ENCODE results near the gene ACLY. TPM values are rescaled to one million over a fixed set of nuclear protein-coding genes. Genes with fewer than 3 reads are reported as not detected.
"Not testable (repeated sequence)": the region's sequence is repeated elsewhere in the genome, so short reads cannot be mapped to it uniquely, and the experiment has no call there.

The ACLY gene
- total RNA-seq, 1 donor from 2014 or later: 422 TPM

GRCh38 chr17:41860254-41860931 is 58.4 kb downstream of the ACLY start:
- no peak for TF ChIP-seq CTCF (conservative IDR thresholded peaks at IDR 0.05)
- Mint-ChIP-seq H3K4me1 (peaks cover 16% of the 10 kb centered on the region), H3K9me3 (no peaks in the 10 kb centered on the region), H3K36me3 (ENCODE audit: low read depth) (no peaks in the 10 kb centered on the region), H3K27me3 (ENCODE audit: low read depth) (no peaks in the 10 kb centered on the region), H3K27ac (ENCODE audit: unreplicated experiment) (peak overlapping the region; percentile 21), H3K4me3 (peak overlapping the region; percentile 4)
- DNase-seq (ENCODE audit: low read depth, low spot score): no peak

DNA sequence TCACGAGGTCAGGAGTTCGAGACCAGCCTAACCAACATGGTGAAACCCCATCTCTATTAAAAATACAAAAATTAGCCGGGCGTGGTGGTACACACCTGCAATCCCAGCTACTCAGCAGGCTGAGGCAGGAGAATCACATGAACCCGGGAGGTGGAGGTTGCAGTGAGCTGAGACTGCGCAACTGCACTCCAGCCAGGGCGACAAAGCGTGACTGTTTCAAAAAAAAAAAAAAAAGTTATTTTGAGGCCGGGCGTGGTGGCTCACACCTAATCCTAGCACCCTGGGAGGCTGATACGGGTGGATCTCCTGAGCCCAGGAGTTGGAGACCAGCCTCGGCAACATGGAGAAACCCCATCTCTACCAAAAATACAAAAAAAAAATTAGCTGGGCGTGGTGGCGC is 67.4 kb downstream of the ACLY start:
- H3K27me3 Mint-ChIP-seq (ENCODE audit: low read depth); H3K9me3 Mint-ChIP-seq: not testable (repeated sequence)

DNA sequence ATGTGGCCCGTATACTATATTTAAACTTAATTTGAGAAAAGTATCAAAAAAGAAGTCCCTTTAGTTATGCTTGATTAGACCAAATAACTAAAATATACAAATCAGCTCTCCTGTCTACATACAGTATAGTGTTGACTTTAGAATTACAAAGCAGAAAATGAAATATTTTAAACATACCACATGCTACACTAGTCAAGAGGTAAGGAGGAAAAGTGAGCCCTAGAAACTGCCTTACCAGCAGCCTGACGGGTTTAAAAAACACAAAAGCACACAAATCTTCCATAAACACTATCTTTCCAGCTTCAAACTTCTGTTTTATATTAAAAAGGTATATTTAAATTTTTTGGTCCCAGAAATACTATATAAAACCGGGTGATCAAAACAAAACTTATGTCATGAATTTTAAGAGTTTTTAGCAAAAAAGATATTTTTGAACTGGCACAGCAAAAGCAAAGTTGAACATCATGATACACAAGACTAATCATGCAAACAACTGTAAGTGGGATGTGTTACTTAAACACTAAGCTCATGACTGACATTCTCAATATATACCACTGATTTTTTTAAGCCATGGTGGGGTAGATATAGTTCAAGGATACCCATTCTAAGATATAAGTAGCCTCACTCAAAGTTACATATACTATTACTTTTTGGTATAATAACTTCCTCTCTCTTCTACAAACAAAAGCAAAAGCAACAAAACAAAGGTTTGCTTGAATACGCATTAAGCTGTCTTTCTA is 69.3 kb downstream of the ACLY start:
- no peaks in the 10 kb centered on the region for H3K36me3 Mint-ChIP-seq (ENCODE audit: low read depth)
- no peaks in the 10 kb centered on the region for H3K27me3 Mint-ChIP-seq (ENCODE audit: low read depth)

More for the DNA sequence above, 67.4 kb downstream of the ACLY start:
- H3K27ac Mint-ChIP-seq (ENCODE audit: unreplicated experiment); H3K4me3 Mint-ChIP-seq; H3K4me1 Mint-ChIP-seq; DNase-seq (ENCODE audit: low read depth, low spot score); H3K36me3 Mint-ChIP-seq (ENCODE audit: low read depth): not testable (repeated sequence)

GRCh38 chr17:41848788-41849187 is 70.0 kb downstream of the ACLY start:
- Mint-ChIP-seq H3K36me3 (ENCODE audit: low read depth) (no peaks in the 10 kb centered on the region), H3K4me1 (no peaks in the 10 kb centered on the region), H3K4me3 (no peak overlapping the region), H3K9me3 (no peaks in the 10 kb centered on the region), H3K27me3 (ENCODE audit: low read depth) (no peaks in the 10 kb centered on the region), H3K27ac (ENCODE audit: unreplicated experiment) (no peak overlapping the region)
- no peak for TF ChIP-seq CTCF (conservative IDR thresholded peaks at IDR 0.05)
- DNase-seq (ENCODE audit: low read depth, low spot score): no peak

More for the DNA sequence above, 69.3 kb downstream of the ACLY start:
- H3K9me3 Mint-ChIP-seq: no peaks in the 10 kb centered on the region
- TF ChIP-seq CTCF (conservative IDR thresholded peaks at IDR 0.05): no peak
- H3K27ac Mint-ChIP-seq (ENCODE audit: unreplicated experiment): no peak overlapping the region
- no peak overlapping the region for H3K4me3 Mint-ChIP-seq
- no peaks in the 10 kb centered on the region for H3K4me1 Mint-ChIP-seq
- DNase-seq (ENCODE audit: low read depth, low spot score): no peak

DNA sequence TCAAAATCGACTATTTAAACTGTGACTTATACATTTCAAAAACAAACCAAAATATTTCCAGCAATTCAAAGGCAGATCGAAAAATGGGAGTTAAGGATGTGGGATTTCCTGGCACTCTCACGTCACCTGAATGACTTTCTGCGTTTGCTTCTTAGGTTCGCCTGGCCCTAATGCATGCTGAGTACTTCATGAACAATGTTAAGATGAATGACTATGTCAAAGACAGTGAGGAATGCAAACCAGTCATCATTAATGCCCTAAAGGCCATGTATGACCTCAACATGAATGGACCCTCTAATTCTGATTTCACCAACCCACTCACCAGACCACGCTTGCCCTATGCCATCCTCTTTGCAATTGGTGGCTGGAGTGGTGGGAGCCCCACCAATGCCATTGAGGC is 73.8 kb downstream of the ACLY start:
- Mint-ChIP-seq H3K4me3 (no peak overlapping the region), H3K36me3 (ENCODE audit: low read depth) (no peaks in the 10 kb centered on the region), H3K27me3 (ENCODE audit: low read depth) (no peaks in the 10 kb centered on the region), H3K27ac (ENCODE audit: unreplicated experiment) (no peak overlapping the region), H3K4me1 (no peaks in the 10 kb centered on the region), H3K9me3 (no peaks in the 10 kb centered on the region)
- DNase-seq (ENCODE audit: low read depth, low spot score): no peak
- TF ChIP-seq CTCF (conservative IDR thresholded peaks at IDR 0.05): no peak

DNA sequence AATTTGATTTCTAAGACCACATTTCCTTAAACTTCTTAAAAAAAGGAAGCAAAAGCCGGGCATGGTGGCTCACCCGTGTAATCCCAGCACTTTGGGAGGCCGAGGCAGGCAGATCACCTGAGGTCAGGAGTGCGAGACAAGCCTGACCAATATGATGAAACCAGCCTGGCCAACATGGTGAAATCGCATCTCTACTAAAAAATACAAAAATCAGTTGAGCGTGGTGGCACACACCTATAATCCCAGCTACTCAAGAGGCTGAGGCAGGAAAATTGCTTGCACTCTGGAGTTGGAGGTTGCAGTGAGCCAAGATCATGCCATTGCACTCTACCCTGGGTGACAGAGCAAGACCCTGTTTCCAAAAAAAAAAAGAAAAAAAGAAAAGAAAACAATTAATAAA is 78.0 kb downstream of the ACLY start:
- DNase-seq (ENCODE audit: low read depth, low spot score); H3K4me3 Mint-ChIP-seq; H3K36me3 Mint-ChIP-seq (ENCODE audit: low read depth); H3K27ac Mint-ChIP-seq (ENCODE audit: unreplicated experiment); H3K9me3 Mint-ChIP-seq; H3K27me3 Mint-ChIP-seq (ENCODE audit: low read depth); H3K4me1 Mint-ChIP-seq: not testable (repeated sequence)

DNA sequence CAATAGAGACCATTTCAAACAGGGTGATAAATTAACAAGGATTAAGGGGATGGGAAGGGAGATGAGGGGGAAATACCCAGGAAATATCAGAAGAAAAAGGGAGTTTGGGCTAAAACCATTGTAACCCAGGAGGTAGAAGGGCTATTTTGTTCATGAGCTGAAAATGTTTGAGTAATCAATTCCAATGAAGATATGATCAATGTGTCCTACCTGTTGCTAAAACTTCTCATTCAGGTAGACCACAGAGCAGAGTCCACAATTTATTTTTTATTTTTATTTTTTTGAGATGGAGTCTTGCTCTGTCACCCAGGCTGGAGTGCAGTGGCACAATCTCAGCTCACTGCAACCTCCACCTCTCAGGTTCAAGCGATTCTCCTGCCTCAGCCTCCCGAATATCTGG is 79.3 kb downstream of the ACLY start:
- not testable (repeated sequence) for H3K27me3 Mint-ChIP-seq (ENCODE audit: low read depth); H3K4me3 Mint-ChIP-seq; H3K9me3 Mint-ChIP-seq; H3K36me3 Mint-ChIP-seq (ENCODE audit: low read depth); H3K27ac Mint-ChIP-seq (ENCODE audit: unreplicated experiment); DNase-seq (ENCODE audit: low read depth, low spot score)
- peaks cover 11% of the 10 kb centered on the region for H3K4me1 Mint-ChIP-seq

Measured in neural crest cell (in vitro differentiated cells).